Measurements from ENCODE around the gene CKS1B. TPM values are rescaled to one million over a fixed set of nuclear protein-coding genes. Genes with fewer than 3 reads are reported as not detected.

Gene CKS1B
- total and polyA plus RNA-seq, 9 of the 15 experiments (the other 6 are each of a cell fraction or from before 2014, with no cell fraction given), result 215 to 1,103 (median 460) TPM

DNA sequence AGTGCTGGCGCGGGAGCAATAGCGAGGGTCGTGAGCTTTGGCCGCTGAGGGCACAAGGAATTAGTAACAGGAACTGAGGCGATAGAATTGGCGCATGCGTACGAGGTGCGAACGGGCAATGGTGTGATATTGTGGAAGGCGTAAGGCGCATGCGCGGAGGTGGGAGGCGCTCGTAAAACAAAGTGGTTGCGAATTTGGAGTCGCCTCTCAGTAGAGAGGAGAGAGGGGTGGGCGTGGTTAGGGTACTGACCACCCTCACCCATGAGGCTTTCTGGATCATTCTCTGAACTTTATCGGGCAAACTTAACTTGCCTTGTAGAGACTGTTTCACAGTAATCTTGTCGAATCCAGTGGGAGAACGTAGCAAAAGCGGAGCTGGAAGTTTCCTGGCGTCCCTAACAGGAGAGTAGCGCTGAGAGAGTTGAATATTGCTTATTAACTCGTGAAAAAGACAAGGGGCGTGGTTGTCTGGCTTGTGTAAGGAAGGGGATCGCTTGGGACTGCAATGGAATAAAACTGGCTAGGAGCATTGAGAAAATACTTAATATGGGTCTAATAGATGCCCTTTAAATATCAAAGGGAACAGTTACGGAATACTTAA lies 427 bp downstream of the CKS1B start (continued):
- TF ChIP-seq, protein P1, sequence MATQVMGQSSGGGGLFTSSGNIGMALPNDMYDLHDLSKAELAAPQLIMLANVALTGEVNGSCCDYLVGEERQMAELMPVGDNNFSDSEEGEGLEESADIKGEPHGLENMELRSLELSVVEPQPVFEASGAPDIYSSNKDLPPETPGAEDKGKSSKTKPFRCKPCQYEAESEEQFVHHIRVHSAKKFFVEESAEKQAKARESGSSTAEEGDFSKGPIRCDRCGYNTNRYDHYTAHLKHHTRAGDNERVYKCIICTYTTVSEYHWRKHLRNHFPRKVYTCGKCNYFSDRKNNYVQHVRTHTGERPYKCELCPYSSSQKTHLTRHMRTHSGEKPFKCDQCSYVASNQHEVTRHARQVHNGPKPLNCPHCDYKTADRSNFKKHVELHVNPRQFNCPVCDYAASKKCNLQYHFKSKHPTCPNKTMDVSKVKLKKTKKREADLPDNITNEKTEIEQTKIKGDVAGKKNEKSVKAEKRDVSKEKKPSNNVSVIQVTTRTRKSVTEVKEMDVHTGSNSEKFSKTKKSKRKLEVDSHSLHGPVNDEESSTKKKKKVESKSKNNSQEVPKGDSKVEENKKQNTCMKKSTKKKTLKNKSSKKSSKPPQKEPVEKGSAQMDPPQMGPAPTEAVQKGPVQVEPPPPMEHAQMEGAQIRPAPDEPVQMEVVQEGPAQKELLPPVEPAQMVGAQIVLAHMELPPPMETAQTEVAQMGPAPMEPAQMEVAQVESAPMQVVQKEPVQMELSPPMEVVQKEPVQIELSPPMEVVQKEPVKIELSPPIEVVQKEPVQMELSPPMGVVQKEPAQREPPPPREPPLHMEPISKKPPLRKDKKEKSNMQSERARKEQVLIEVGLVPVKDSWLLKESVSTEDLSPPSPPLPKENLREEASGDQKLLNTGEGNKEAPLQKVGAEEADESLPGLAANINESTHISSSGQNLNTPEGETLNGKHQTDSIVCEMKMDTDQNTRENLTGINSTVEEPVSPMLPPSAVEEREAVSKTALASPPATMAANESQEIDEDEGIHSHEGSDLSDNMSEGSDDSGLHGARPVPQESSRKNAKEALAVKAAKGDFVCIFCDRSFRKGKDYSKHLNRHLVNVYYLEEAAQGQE (IDR thresholded peaks at IDR 0.05; ENCODE audit: borderline replicate concordance), result no peak
- TF ChIP-seq, protein P1 (CRISPR knock-in tag; IDR thresholded peaks at IDR 0.05; ENCODE audit: low read depth), result 0 out of 2 replicates have a peak, but pooled peaks have one; percentile 58
- TF ChIP-seq, protein P2, sequence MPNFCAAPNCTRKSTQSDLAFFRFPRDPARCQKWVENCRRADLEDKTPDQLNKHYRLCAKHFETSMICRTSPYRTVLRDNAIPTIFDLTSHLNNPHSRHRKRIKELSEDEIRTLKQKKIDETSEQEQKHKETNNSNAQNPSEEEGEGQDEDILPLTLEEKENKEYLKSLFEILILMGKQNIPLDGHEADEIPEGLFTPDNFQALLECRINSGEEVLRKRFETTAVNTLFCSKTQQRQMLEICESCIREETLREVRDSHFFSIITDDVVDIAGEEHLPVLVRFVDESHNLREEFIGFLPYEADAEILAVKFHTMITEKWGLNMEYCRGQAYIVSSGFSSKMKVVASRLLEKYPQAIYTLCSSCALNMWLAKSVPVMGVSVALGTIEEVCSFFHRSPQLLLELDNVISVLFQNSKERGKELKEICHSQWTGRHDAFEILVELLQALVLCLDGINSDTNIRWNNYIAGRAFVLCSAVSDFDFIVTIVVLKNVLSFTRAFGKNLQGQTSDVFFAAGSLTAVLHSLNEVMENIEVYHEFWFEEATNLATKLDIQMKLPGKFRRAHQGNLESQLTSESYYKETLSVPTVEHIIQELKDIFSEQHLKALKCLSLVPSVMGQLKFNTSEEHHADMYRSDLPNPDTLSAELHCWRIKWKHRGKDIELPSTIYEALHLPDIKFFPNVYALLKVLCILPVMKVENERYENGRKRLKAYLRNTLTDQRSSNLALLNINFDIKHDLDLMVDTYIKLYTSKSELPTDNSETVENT (CRISPR knock-in tag; IDR thresholded peaks at IDR 0.05), result peak; percentile 81
- TF ChIP-seq CBX2 (IDR thresholded peaks at IDR 0.05; ENCODE audit: insufficient read depth, low read length, poor library complexity, severe bottlenecking), result no peak
- TF ChIP-seq ARHGAP35 (IDR thresholded peaks at IDR 0.05; ENCODE audit: partially characterized antibody), result no peak
- TF ChIP-seq, protein P3, sequence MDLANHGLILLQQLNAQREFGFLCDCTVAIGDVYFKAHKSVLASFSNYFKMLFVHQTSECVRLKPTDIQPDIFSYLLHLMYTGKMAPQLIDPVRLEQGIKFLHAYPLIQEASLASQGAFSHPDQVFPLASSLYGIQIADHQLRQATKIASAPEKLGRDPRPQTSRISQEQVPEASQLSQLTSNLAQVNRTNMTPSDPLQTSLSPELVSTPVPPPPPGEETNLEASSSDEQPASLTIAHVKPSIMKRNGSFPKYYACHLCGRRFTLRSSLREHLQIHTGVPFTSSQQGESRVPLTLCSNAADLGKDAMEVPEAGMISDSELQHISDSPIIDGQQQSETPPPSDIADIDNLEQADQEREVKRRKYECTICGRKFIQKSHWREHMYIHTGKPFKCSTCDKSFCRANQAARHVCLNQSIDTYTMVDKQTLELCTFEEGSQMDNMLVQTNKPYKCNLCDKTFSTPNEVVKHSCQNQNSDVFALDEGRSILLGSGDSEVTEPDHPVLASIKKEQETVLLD (IDR thresholded peaks at IDR 0.05), result peak; percentile 100
- peak; percentile 65 for TF ChIP-seq TAF7 (tag; IDR thresholded peaks at IDR 0.05)
- TF ChIP-seq STAT5B (CRISPR knock-in tag; IDR thresholded peaks at IDR 0.05), result no peak
- no peak for TF ChIP-seq HMGN3 (IDR thresholded peaks at IDR 0.05; ENCODE audit: borderline replicate concordance, extremely low read depth, insufficient read length, low read depth, low read length)
- TF ChIP-seq SPI1 (IDR thresholded peaks at IDR 0.05; ENCODE audit: borderline replicate concordance, low read depth, low read length), result peak; percentile 60
- TF ChIP-seq ATF7 (IDR thresholded peaks at IDR 0.05), result no peak; the same call in 1 of the 2 replicates
- TF ChIP-seq, protein P4, sequence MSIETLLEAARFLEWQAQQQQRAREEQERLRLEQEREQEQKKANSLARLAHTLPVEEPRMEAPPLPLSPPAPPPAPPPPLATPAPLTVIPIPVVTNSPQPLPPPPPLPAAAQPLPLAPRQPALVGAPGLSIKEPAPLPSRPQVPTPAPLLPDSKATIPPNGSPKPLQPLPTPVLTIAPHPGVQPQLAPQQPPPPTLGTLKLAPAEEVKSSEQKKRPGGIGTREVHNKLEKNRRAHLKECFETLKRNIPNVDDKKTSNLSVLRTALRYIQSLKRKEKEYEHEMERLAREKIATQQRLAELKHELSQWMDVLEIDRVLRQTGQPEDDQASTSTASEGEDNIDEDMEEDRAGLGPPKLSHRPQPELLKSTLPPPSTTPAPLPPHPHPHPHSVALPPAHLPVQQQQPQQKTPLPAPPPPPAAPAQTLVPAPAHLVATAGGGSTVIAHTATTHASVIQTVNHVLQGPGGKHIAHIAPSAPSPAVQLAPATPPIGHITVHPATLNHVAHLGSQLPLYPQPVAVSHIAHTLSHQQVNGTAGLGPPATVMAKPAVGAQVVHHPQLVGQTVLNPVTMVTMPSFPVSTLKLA (conservative IDR thresholded peaks at IDR 0.05), result peak; percentile 33 to 76; a peak in 3 of 4 replicates
- TF ChIP-seq HDAC2 (IDR thresholded peaks at IDR 0.05), result no peak
- TF ChIP-seq RAD21 (CRISPR knock-in tag; conservative IDR thresholded peaks at IDR 0.05 in 1 of 2, IDR thresholded peaks at IDR 0.05 in 1 of 2), result 0 out of 4 replicates have a peak, but pooled peaks of 1 of the 2 experiments have one; percentile 7
